GM12892 (cell line): ENCODE data around the gene LMX1A.

ENCODE experiments used
- POLR2A ChIP-seq: IDR thresholded peaks from 2 replicates; pipeline ENCODE4 v1.6.1; 2011; ENCODE audit warnings: low read depth, low read length, control low read depth
- POLR2AphosphoS5 ChIP-seq: IDR thresholded peaks from 2 replicates; pipeline ENCODE4 v1.6.1; 2011; ENCODE audit warnings: low read depth, low read length, control low read depth
- TAF1 ChIP-seq: IDR thresholded peaks from 2 replicates; pipeline ENCODE4 v1.6.1; 2011; ENCODE audit warnings: low read depth, mild to moderate bottlenecking, control low read depth, low read length, borderline replicate concordance

DNA sequence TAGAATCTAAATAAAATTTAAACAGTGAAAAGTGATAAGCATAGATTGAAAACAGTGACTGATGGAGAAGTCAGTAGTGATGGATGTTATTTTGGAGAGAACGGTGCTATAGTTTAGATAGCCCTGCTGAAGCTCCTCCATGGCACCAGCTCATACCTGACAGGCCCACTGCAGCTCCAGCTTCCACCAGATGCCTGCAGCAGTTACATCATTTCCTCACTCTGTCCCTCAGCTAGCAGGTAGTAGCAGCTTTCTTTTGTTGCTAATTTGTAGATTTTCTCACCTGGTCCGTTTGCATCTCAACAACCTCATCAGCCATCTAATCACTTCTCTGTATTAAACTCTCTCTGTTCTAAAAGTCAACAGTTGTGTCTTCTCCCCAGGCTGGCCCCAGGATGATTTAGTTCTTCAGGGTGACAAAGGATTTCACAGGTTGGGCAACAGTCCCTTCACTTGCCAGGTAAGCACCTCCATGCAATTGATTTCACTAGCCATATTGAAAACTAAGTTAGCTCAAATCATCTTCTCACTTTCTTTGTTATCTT, 128.3 kb downstream of the LMX1A start:
- TF ChIP-seq POLR2A (no peak), POLR2AphosphoS5 (no peak), TAF1 (no peak)
